Activated CD8-positive, alpha-beta T cell treated with anti-CD3 and anti-CD28 coated beads, Interleukin-2, amount 10 ng/mL, durations not matched to agents 7 days and 5 days (primary cell): ENCODE measurements around the gene PSMB3. TPM values are rescaled to one million over a fixed set of nuclear protein-coding genes. Genes with fewer than 3 reads are reported as not detected.

Experiments
- ATAC-seq: fragments of 150-1000 bp; cut with Tn5 transposase; one replicate; pipeline ENCODE4 v1.10.0; 2021; ENCODE audit warnings: moderate library complexity
- CTCF ChIA-PET: fragments of 350-600 bp; sonication (Branson Sonifier 250); formaldehyde crosslinking; loops from one replicate; lab custom pipeline; 2021; ENCODE audit warnings: antibody characterized with exemption; lab: Charles Lee
- POLR2A ChIA-PET: fragments of 350-600 bp; sonication (Branson Sonifier 250); formaldehyde crosslinking; loops from one replicate; lab custom pipeline; 2021; ENCODE audit warnings: antibody characterized with exemption; lab: Charles Lee
- DNase-seq: peaks from one replicate; pipeline ENCODE4 v3.0.0-alpha.2; 2020
- H3K27ac Mint-ChIP-seq: one replicate; pipeline ENCODE4 v1.8.0; 2021; ENCODE audit warnings: mild to moderate bottlenecking, mixed read lengths
- H3K27me3 Mint-ChIP-seq: one replicate; pipeline ENCODE4 v1.8.0; 2021; ENCODE audit warnings: low read depth, mixed read lengths
- H3K36me3 Mint-ChIP-seq: one replicate; pipeline ENCODE4 v1.8.0; 2021; ENCODE audit warnings: low read depth, mixed read lengths
- H3K4me1 Mint-ChIP-seq: one replicate; pipeline ENCODE4 v1.8.0; 2021; ENCODE audit warnings: low read depth, mixed read lengths
- H3K4me3 Mint-ChIP-seq: one replicate; pipeline ENCODE4 v1.8.0; 2021; ENCODE audit warnings: mild to moderate bottlenecking, mixed read lengths
- H3K9me3 Mint-ChIP-seq: one replicate; pipeline ENCODE4 v1.8.0; 2022; ENCODE audit warnings: mixed read lengths; ENCODE audit not compliant: insufficient read depth
- total RNA-seq, 2 experiments: library from RNA; stranded (reverse); gene quantifications; one replicate each; pipeline ENCODE4 v1.2.3, GENCODE V29; 2021

The PSMB3 gene
- 100 to 1,000 TPM; 251 to 252 TPM for total RNA-seq

DNA sequence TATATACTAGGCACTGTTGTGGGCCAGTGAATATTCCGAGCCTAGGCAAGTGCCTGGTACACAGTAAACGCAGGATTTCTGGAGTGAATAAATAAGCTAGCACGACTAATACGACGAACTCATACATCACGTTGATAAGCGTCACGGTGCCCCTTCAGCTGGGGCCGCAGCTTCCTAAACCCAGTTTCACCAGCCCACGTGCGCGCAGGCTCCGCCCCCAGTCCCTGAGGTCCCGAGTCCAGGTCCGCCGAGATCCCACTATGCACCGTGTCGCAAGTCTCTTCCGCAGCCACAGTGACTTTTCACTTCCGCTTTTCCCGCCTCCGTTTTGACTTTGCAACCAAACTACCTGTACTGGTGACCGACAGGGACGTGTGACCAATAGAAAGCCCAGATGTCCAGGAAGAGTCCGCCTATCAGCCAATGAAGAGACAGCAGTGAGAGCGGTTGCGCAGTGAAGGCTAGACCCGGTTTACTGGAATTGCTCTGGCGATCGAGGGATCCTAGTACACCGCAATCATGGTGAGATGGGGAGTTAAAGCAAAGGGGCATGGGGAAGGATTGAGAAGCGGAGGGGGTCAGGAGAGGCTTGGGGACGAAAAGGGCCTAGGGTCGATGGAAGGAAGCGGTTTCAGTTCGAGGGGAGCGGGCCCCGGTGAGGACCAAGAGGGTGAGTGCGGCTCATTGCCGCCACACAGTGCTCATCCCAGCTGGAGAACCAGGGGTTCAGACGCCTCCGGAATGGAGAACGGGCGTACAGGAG is at the start of gene PSMB3:
TSS of gene PSMB3 (plus strand) at position 434 of the 763 bp plus-strand sequence. CDS start at position 520, 86 bp downstream.
- Mint-ChIP-seq H3K36me3 (peaks cover 30% of the 10 kb centered on the region), H3K4me1 (peaks cover 39% of the 10 kb centered on the region), H3K4me3 (peak within 1 kb of the TSS; percentile 99), H3K27ac (peak within 1 kb of the TSS; percentile 99), H3K9me3 (no peaks in the 10 kb centered on the region), H3K27me3 (peaks cover 29% of the 10 kb centered on the region)
- ATAC-seq (peak; percentile 88), DNase-seq (peak; percentile 99)
- CTCF ChIA-PET: interaction anchor here (0.7 to 2.8 kb wide), 16 partner anchors 10 to 412 kb away, joined by 3 to 18 read pairs (median 4); partner anchors contain the start of gene LASP1
- POLR2A ChIA-PET: interaction anchor here (0.6 to 1.5 kb wide), 9 partner anchors 8 to 973 kb away, joined by 3 to 9 read pairs (median 4); partner anchors contain the start of genes CWC25 and MLLT6

DNA sequence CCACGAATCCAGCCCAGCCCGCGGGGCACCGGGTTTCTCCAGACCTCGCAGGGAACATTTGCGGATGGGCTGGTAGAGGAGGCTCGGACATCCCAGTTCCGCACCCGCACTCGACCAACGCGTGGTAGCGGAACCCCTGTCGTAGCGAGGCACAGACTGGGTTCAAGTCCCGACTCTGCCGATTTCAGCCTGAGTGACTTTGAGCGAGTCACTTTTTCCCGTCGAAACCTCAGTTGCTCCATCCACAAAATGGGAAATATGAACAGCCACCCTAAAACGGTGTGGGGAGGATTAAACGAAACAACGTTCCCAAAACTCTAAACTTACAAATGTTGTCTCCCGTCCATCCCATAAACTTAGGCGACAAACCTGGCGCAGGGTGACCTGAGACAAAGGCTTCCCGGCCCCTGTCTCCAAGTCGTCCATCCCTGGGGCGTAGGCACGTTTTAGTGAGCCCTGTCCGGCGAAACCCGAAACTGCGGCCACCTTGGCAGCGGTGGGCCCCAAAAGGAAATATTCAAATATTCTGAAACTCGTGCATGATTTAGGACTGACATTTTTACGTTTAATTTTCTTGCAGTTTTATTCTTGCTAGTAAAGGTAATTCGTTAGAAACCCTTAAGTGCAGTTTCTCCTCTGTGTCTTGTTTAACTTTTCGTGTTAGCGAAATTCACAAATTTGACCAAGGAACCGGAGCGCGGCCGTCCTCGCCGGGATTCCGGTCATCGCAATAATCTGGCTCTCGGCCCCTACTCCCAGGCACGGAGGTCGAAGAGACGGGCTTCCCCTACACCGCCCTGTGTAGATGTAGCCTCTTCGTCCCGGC is 49.4 kb upstream of the PSMB3 start:
- CTCF ChIA-PET: interaction anchor here (1.0 to 4.0 kb wide), 4 partner anchors 26 to 390 kb away, joined by 3 to 21 read pairs (median 16); no protein-coding TSS in a partner anchor
- peak overlapping the region; percentile 87 for H3K4me3 Mint-ChIP-seq
- ATAC-seq (no peak), DNase-seq (peak; percentile 51)
- POLR2A ChIA-PET: interaction anchor here (0.5 to 7.3 kb wide), 7 partner anchors 9 to 49 kb away, joined by 3 to 92 read pairs (median 7); partner anchors contain the start of genes EPOP and PSMB3
- no peaks in the 10 kb centered on the region for H3K9me3 Mint-ChIP-seq
- H3K27ac Mint-ChIP-seq: peak overlapping the region; percentile 97
- H3K27me3 Mint-ChIP-seq: no peaks in the 10 kb centered on the region
- peaks cover 20% of the 10 kb centered on the region for H3K36me3 Mint-ChIP-seq
- H3K4me1 Mint-ChIP-seq: peaks cover 52% of the 10 kb centered on the region

DNA sequence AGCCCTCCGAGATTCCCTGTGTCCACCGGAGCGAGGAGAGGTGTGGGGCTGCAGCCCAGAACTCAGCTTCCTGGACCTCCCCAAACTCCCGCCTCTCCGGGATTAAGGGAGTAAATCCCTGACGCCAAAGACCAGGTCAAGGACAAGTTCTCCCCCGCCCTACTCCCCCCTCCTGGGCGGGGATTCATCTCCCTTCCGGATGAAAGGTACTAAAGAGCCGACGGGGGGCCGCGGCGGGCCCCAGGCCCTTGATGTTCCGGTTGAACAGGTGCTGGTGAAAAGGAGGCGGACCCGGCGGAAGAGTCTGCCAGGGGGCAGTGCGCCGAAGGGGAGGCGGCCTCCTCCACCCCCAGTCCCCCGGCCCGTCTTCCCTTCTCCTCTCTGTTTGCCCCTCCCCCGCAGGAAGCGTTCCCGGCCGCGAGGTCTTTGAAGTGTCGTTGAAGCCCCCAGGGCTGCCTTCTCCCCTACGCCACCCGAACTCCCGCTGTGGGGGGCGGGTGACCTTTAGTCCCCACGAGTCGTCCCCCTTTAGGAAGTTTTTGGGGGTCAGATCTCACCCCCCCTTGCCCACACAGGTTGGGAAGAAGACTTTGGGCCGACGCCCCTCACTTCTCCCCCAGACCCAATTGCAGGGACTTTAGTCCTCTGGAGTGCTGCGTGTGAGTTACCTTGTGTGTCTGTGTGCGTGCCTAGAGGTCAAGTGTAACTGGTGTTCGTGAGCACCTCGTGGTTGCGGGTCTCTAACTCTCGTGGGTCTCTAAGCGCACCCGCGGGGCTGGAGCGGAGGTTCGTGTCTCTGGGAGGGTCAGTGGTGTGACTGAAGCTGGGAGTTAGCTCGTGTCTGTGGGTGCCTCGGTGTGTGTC is 48.6 kb upstream of the PSMB3 start:
- DNase-seq (peak; percentile 86), ATAC-seq (peak; percentile 31)
- POLR2A ChIA-PET: interaction anchor here (0.6 to 7.3 kb wide), 15 partner anchors 10 to 121 kb away, joined by 3 to 92 read pairs (median 9); partner anchors contain the start of genes CWC25 and PSMB3
- Mint-ChIP-seq H3K36me3 (peaks cover 25% of the 10 kb centered on the region), H3K27me3 (no peaks in the 10 kb centered on the region), H3K4me1 (peaks cover 55% of the 10 kb centered on the region), H3K4me3 (peak overlapping the region; percentile 87), H3K9me3 (no peaks in the 10 kb centered on the region), H3K27ac (peak overlapping the region; percentile 97)
- CTCF ChIA-PET: interaction anchor here (1.6 to 4.0 kb wide), 4 partner anchors 24 to 31 kb away, joined by 11 to 27 read pairs (median 16); no protein-coding TSS in a partner anchor

DNA sequence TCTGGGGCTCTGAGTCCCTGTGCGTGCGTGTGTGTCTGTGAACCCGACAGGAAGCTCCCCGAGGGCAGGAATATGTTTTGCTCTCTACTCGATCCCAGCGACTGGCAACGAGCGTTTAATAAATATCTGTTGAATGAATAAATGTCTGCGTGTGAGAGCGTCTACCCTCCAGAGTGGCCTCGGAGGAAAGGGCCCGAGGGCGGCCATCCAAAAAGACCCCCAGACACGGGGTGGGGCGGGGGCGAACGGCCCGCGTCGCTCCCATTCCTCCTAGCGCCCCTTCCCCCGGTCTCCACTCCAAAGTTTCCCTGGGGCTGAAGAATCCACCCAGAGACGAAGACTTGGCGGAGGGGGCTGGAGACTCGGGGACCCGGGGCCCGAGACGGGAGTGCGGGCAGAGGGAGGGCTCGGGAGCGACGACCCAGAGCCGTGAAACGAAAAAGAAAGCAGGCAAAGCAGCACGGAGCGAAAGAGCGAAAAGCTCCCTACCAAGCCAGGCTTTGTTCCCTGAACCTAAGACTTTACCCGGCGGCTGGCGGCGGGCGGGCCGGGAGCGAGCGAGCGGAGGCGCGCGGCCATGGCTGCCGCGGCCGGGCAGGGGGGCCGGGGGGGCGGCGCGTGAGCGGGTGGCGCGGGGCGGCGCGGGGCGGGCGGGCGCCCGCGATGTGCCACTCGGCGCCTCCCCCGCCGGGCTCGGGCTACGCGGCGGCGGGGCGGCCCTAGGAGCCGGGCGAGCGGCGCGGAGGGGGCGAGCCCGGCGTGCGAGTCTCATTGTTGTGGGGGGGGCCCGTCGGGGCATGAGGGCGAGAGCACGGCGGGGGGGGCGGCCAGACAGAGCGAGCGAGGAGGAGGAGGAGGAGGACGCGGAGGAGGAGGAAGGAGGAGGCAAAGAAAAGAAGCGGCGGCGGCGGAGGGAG is 47.7 kb upstream of the PSMB3 start, which contains the start of gene MLLT6:
TSS of gene MLLT6 (plus strand) at position 668 of the 917 bp plus-strand sequence. CDS start 360 bp downstream, outside the sequence.
- DNase-seq: peak; percentile 80
- no peaks in the 10 kb centered on the region for H3K27me3 Mint-ChIP-seq
- ChIA-PET POLR2A (interaction anchor here (0.6 to 7.3 kb wide), 15 partner anchors 9 to 121 kb away, joined by 3 to 92 read pairs (median 9); partner anchors contain the start of genes CWC25 and PSMB3), CTCF (interaction anchor here (1.6 to 3.9 kb wide), 5 partner anchors 8 to 30 kb away, joined by 5 to 27 read pairs (median 11); partner anchors contain the start of gene CISD3)
- H3K9me3 Mint-ChIP-seq: no peaks in the 10 kb centered on the region
- peaks cover 32% of the 10 kb centered on the region for H3K36me3 Mint-ChIP-seq
- peak; percentile 38 for ATAC-seq
- H3K27ac Mint-ChIP-seq: peak within 1 kb of the TSS; percentile 97
- peak within 1 kb of the TSS; percentile 95 for H3K4me3 Mint-ChIP-seq
- peaks cover 59% of the 10 kb centered on the region for H3K4me1 Mint-ChIP-seq

DNA sequence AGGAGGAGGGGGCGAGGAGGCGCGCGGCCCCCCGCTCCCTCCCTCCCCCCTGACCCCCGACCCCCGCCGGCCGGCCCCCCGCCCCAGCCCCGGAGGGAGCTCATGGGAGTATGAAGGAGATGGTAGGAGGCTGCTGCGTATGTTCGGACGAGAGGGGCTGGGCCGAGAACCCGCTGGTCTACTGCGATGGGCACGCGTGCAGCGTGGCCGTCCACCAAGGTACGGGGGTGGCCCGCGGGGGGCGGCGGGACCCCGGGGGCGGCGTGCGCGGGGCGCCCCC is 47.1 kb upstream of the PSMB3 start:
- ChIA-PET CTCF (interaction anchor here (0.7 to 3.9 kb wide), 7 partner anchors 8 to 29 kb away, joined by 3 to 27 read pairs (median 11); partner anchors contain the start of gene CISD3), POLR2A (interaction anchor here (1.0 to 7.3 kb wide), 12 partner anchors 10 to 120 kb away, joined by 3 to 92 read pairs (median 9); partner anchors contain the start of genes CWC25 and PSMB3)
- Mint-ChIP-seq H3K9me3 (no peaks in the 10 kb centered on the region), H3K27ac (peak overlapping the region; percentile 71), H3K36me3 (peaks cover 38% of the 10 kb centered on the region), H3K4me3 (peak overlapping the region; percentile 95), H3K27me3 (no peaks in the 10 kb centered on the region), H3K4me1 (peaks cover 61% of the 10 kb centered on the region)
- ATAC-seq: peak; percentile 2
- no peak for DNase-seq

DNA sequence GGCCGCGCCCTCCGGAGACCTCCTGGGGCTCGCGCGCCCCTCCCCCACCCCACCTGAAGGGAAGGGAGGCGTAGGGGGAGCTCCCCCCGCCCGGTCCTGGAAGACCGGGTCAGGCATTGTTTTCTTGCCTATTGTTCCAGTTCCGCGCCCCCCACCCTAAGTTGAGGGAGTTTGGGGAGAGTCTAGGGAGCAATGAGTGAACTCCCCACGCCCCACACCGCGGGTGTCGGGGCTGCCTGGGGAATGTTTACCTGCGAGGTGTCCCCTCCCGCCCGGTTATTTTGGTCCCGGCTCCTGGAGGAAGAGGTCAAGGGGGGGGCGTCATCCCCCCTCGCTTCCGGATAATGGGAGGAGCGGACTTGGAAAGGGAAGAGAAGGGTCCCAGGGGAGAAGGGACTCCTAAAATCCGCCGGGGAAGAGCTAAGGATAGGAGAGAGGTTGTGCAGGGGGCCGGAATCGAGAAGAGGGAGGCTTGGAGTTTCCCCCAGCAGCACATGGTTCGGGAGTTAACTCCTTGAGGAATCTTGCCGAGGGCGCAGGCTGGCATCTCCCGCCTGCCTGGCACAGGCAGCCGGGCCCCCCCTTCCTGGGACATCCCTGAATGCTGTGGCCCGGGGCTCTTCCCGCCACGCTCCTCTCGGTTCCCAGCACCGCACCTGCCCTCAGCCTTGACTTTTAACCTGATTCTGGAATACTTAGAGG is 46.6 kb upstream of the PSMB3 start:
- ATAC-seq (no peak), DNase-seq (peak; percentile 38)
- CTCF ChIA-PET: interaction anchor here (0.7 to 3.9 kb wide), 7 partner anchors 9 to 29 kb away, joined by 3 to 27 read pairs (median 15); partner anchors contain the start of gene CISD3
- H3K9me3 Mint-ChIP-seq: no peaks in the 10 kb centered on the region
- H3K36me3 Mint-ChIP-seq: peaks cover 43% of the 10 kb centered on the region
- POLR2A ChIA-PET: interaction anchor here (0.8 to 7.3 kb wide), 9 partner anchors 10 to 118 kb away, joined by 3 to 92 read pairs (median 9); no protein-coding TSS in a partner anchor
- peak overlapping the region; percentile 95 for H3K4me3 Mint-ChIP-seq
- peaks cover 63% of the 10 kb centered on the region for H3K4me1 Mint-ChIP-seq
- no peaks in the 10 kb centered on the region for H3K27me3 Mint-ChIP-seq
- H3K27ac Mint-ChIP-seq: peak overlapping the region; percentile 92

DNA sequence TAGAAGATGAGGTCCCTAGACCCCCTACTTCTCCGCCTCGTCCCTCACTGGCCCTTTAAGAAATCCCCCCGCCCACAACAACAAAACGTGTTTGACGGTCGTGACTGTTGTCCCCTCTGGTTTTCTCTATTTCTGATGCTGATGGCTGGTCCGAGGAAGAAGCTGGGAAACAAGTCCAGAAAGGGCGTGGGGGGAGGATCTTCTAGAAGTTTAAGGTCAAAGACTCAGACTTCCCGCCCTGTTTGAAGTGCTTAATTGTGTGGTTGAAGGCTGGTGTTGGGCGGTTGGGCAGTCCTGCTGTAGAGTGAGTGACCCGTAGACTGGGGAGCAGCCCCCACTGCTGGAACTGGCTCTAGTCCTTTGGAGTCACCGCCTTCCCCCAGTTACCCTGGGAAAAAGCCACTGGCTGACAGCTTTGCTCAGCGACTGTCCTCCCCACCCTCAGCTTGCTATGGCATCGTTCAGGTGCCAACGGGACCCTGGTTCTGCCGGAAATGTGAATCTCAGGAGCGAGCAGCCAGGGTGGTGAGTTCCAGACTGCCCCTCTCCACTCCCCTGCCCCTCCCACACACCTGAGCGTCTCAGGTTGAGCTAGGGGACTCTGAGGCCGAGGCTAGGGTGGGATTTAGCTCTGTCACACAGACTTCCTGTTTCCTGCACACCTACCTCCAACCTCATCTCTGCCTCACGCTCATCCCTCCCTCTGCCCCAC is 45.9 kb upstream of the PSMB3 start:
- Mint-ChIP-seq H3K27ac (peak overlapping the region; percentile 92), H3K4me3 (peak overlapping the region; percentile 95), H3K4me1 (peaks cover 63% of the 10 kb centered on the region), H3K9me3 (no peaks in the 10 kb centered on the region), H3K27me3 (no peaks in the 10 kb centered on the region), H3K36me3 (peaks cover 50% of the 10 kb centered on the region)
- ATAC-seq (no peak), DNase-seq (peak; percentile 49)
- ChIA-PET CTCF (interaction anchor here (0.7 to 3.9 kb wide), 9 partner anchors 9 to 39 kb away, joined by 3 to 27 read pairs (median 5); partner anchors contain the start of gene CISD3), POLR2A (interaction anchor here (0.7 to 7.3 kb wide), 8 partner anchors 9 to 117 kb away, joined by 3 to 92 read pairs (median 4); no protein-coding TSS in a partner anchor)

DNA sequence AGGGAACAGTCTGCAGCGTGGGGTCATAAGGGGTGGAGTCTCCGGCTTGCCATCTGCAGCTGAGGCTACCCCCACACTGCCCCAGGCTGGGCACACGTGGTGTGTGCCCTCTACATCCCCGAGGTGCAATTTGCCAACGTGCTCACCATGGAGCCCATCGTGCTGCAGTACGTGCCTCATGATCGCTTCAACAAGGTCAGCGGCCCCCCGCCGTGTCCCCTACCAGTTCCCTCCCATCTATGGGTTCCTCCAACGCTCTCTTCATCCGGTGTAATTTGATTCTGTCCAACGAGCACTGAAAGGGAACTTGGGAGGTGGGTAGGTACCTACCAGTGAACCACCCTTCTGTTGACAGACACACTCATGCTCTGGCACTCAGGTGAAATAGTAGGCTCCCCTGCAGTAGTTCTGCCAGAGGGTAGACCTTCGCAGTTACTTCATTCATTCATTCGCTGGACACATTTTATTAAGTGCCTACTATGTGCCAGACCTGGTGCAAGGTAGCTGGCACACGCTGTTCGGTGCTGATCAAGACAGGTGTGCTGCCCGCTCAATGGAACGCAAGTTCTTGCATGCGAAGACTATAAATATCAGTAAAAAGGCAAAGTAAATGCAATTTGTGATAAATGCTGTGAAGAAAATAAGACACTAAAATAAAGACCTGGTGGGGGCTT is 44.7 kb upstream of the PSMB3 start:
- ChIA-PET POLR2A (interaction anchor here (0.8 to 7.3 kb wide), 4 partner anchors 12 to 20 kb away, joined by 3 to 92 read pairs (median 20); no protein-coding TSS in a partner anchor), CTCF (interaction anchor here (2.2 to 3.9 kb wide), 3 partner anchors 20 to 27 kb away, joined by 16 to 27 read pairs (median 20); partner anchors contain the start of gene CISD3)
- ATAC-seq (no peak), DNase-seq (no peak)
- Mint-ChIP-seq H3K4me3 (peak overlapping the region; percentile 95), H3K9me3 (no peaks in the 10 kb centered on the region), H3K27ac (peak overlapping the region; percentile 92), H3K36me3 (peaks cover 60% of the 10 kb centered on the region), H3K4me1 (peaks cover 66% of the 10 kb centered on the region), H3K27me3 (no peaks in the 10 kb centered on the region)
